Activated effector memory CD4-positive, alpha-beta T cell treated with Interleukin-2 at 50 U/mL for 16 hours (primary cell): ENCODE results near the gene DCDC2B.

ENCODE experiments used
- DNase-seq: peaks from one replicate; pipeline ENCODE4 v3.0.0-alpha.2; 2020

DCDC2B gene

GRCh38 chr1:32197074-32197473, 11.8 kb upstream of the DCDC2B start:
- DNase-seq = no peak

- DNase-seq = no peak
These were observed 11.1 kb upstream of the DCDC2B start for GRCh38 chr1:32197837-32198236.

- DNase-seq = no peak
These were observed 10.4 kb upstream of the DCDC2B start for GRCh38 chr1:32198237-32199042.

GRCh38 chr1:32199043-32199716, 9.7 kb upstream of the DCDC2B start:
- DNase-seq = no peak

- DNase-seq = no peak
These were observed 9.2 kb upstream of the DCDC2B start for GRCh38 chr1:32199717-32200072.

- peak; percentile 32 for DNase-seq
These were observed 8.5 kb upstream of the DCDC2B start, which contains the start of gene CCDC28B for GRCh38 chr1:32200226-32201010. TSS of gene CCDC28B (plus strand) at chr1:32200595. CDS start at chr1:32201936, 1,341 bp downstream.

- DNase-seq = peak; percentile 70
These were observed 7.7 kb upstream of the DCDC2B start for GRCh38 chr1:32201011-32201855.

GRCh38 chr1:32204943-32205361, 3.9 kb upstream of the DCDC2B start:
- DNase-seq = no peak

- peak; percentile 71 for DNase-seq
These were observed 3.2 kb upstream of the DCDC2B start, which contains the start of gene IQCC for GRCh38 chr1:32205401-32206370. TSS of gene IQCC (plus strand) at chr1:32205671. CDS start at chr1:32205682, 11 bp downstream.

- no peak for DNase-seq
These were observed 420 bp upstream of the DCDC2B start for GRCh38 chr1:32208469-32208868.

GRCh38 chr1:32215629-32216480, 7.0 kb downstream of the DCDC2B start:
- DNase-seq = peak; percentile 34

GRCh38 chr1:32216566-32216965, 7.7 kb downstream of the DCDC2B start:
- no peak for DNase-seq

- no peak for DNase-seq
These were observed 10.1 kb downstream of the DCDC2B start for GRCh38 chr1:32219022-32219421.

GRCh38 chr1:32220746-32221580, 12.1 kb downstream of the DCDC2B start:
- DNase-seq = no peak

GRCh38 chr1:32221581-32221979, 12.7 kb downstream of the DCDC2B start:
- no peak for DNase-seq

GRCh38 chr1:32221980-32222755, 13.3 kb downstream of the DCDC2B start, which contains the start of the genes EIF3I and TMEM234:
TSS of gene EIF3I (plus strand) at chr1:32222407. CDS start at chr1:32222442, 35 bp downstream.
TSS of gene TMEM234 (minus strand) at chr1:32222353. CDS start at chr1:32222322, 31 bp downstream.
- DNase-seq = peak; percentile 86

GRCh38 chr1:32223683-32224082, 14.8 kb downstream of the DCDC2B start:
- DNase-seq = no peak

- no peak for DNase-seq
These were observed 15.4 kb downstream of the DCDC2B start for GRCh38 chr1:32224285-32224684.
